ENCODE results near the gene CAPRIN1. TPM values are rescaled to one million over a fixed set of nuclear protein-coding genes. Genes with fewer than 3 reads are reported as not detected.

CAPRIN1 gene
- polyA plus RNA-seq, 1 donor (not counting 4 experiments of a cell fraction or from before 2014, with no cell fraction given), result 207 TPM

DNA sequence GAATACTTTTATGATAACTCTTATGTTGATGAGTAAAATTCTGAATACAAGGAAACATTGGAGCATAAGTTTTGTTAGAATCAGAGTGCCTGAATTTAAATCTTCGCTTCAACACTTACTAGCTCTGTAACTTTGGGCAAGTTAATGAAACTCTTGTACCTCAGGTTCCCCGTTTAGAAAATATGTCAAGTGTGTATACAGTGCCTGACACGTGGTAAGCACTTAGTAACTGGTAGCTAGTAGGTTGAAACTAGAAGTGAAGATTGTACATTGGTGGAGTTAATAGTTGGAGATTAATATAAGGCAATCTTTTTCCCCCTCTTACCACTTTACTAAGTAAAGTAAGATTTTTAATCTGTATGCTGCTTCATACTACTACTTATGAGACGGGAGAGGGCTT is 29.1 kb downstream of the CAPRIN1 start:
- DNase-seq (ENCODE audit: low read depth, low spot score) (no peak), FAIRE-seq (no peak)
- Histone ChIP-seq H3K27me3 (ENCODE audit: control insufficient read depth, extremely low read depth, insufficient read depth, low read length) (no peaks in the 10 kb centered on the region), H3K4me2 (ENCODE audit: control insufficient read depth, extremely low read depth, insufficient read depth, low read depth, low read length) (no peak overlapping the region), H3K4me1 (ENCODE audit: control insufficient read depth, extremely low read depth, insufficient read depth, low read length) (peaks cover 2% of the 10 kb centered on the region), H3K27ac (ENCODE audit: control insufficient read depth, insufficient read depth, low read length) (no peak overlapping the region), H3K9me3 (ENCODE audit: control insufficient read depth, low read depth, low read length) (no peaks in the 10 kb centered on the region), H3K9me1 (ENCODE audit: control insufficient read depth, extremely low read depth, insufficient read depth, low read length) (no peaks in the 10 kb centered on the region), H3K36me3 (ENCODE audit: control insufficient read depth in 2 of 2, extremely low read depth in 1 of 2, insufficient read depth in 2 of 2, low read length in 2 of 2) (peaks cover 15 to 34% of the 10 kb centered on the region in 2 experiments), H3K4me3 (ENCODE audit: control insufficient read depth in 2 of 3, extremely low read depth in 1 of 3, insufficient read depth in 2 of 3, low read depth in 1 of 3, low read length in 3 of 3) (no peak overlapping the region), H2AFZ (ENCODE audit: control insufficient read depth, low read length) (no peak overlapping the region), H4K20me1 (ENCODE audit: control insufficient read depth, extremely low read depth, insufficient read depth, low read length) (no peaks in the 10 kb centered on the region), H3K9ac (ENCODE audit: control insufficient read depth, extremely low read depth, insufficient read depth, low read length) (no peak overlapping the region), H3K79me2 (ENCODE audit: control insufficient read depth, insufficient read depth, low read length) (peaks cover 43% of the 10 kb centered on the region)
- TF ChIP-seq EZH2 (IDR thresholded peaks at IDR 0.05; ENCODE audit: low read length), result no peak
- TF ChIP-seq, protein P1, sequence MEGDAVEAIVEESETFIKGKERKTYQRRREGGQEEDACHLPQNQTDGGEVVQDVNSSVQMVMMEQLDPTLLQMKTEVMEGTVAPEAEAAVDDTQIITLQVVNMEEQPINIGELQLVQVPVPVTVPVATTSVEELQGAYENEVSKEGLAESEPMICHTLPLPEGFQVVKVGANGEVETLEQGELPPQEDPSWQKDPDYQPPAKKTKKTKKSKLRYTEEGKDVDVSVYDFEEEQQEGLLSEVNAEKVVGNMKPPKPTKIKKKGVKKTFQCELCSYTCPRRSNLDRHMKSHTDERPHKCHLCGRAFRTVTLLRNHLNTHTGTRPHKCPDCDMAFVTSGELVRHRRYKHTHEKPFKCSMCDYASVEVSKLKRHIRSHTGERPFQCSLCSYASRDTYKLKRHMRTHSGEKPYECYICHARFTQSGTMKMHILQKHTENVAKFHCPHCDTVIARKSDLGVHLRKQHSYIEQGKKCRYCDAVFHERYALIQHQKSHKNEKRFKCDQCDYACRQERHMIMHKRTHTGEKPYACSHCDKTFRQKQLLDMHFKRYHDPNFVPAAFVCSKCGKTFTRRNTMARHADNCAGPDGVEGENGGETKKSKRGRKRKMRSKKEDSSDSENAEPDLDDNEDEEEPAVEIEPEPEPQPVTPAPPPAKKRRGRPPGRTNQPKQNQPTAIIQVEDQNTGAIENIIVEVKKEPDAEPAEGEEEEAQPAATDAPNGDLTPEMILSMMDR (optimal IDR thresholded peaks at IDR 0.05 in 1 of 3, IDR thresholded peaks at IDR 0.05 in 1 of 3, conservative IDR thresholded peaks at IDR 0.05 in 1 of 3; ENCODE audit: extremely low read depth in 1 of 3, insufficient read depth in 2 of 3, low read length in 3 of 3), result no peak
- dilution Hi-C loops (cut with MboI; ENCODE audit: extremely low pct_ligation_motif_present, low sequenced_read_pairs), result no loop called here

DNA sequence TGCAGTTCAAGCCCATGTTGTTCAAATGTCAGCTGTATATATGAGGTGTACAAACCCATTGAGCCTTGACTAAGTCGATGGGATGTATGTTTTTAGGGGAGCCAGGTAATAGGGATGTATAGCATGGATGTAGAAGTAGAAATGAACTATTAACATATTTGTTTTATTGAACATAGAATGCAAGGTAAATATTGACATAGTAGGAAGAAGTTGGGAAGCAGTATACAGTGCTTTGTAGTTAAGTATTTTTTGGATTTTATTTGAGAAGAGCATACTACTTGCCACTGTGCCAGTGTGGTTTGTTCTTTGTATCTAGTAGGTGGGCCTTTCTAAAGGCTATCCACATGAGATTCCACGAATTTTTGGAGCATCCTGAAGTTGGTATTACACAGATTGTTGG is 33.1 kb downstream of the CAPRIN1 start:
- Histone ChIP-seq H3K4me2 (ENCODE audit: control insufficient read depth, extremely low read depth, insufficient read depth, low read depth, low read length) (no peak overlapping the region), H3K9me1 (ENCODE audit: control insufficient read depth, extremely low read depth, insufficient read depth, low read length) (no peaks in the 10 kb centered on the region), H3K4me3 (ENCODE audit: control insufficient read depth in 2 of 3, extremely low read depth in 1 of 3, insufficient read depth in 2 of 3, low read depth in 1 of 3, low read length in 3 of 3) (no peak overlapping the region), H3K36me3 (ENCODE audit: control insufficient read depth in 2 of 2, extremely low read depth in 1 of 2, insufficient read depth in 2 of 2, low read length in 2 of 2) (peaks cover 23 to 35% of the 10 kb centered on the region in 2 experiments), H3K9ac (ENCODE audit: control insufficient read depth, extremely low read depth, insufficient read depth, low read length) (no peak overlapping the region), H3K27me3 (ENCODE audit: control insufficient read depth, extremely low read depth, insufficient read depth, low read length) (no peaks in the 10 kb centered on the region), H3K27ac (ENCODE audit: control insufficient read depth, insufficient read depth, low read length) (no peak overlapping the region), H4K20me1 (ENCODE audit: control insufficient read depth, extremely low read depth, insufficient read depth, low read length) (no peaks in the 10 kb centered on the region), H3K9me3 (ENCODE audit: control insufficient read depth, low read depth, low read length) (no peaks in the 10 kb centered on the region), H3K4me1 (ENCODE audit: control insufficient read depth, extremely low read depth, insufficient read depth, low read length) (no peaks in the 10 kb centered on the region), H3K79me2 (ENCODE audit: control insufficient read depth, insufficient read depth, low read length) (peaks cover 25% of the 10 kb centered on the region), H2AFZ (ENCODE audit: control insufficient read depth, low read length) (no peak overlapping the region)
- TF ChIP-seq, protein P1 (optimal IDR thresholded peaks at IDR 0.05 in 1 of 3, IDR thresholded peaks at IDR 0.05 in 1 of 3, conservative IDR thresholded peaks at IDR 0.05 in 1 of 3; ENCODE audit: extremely low read depth in 1 of 3, insufficient read depth in 2 of 3, low read length in 3 of 3), result no peak
- no peak for TF ChIP-seq EZH2 (IDR thresholded peaks at IDR 0.05; ENCODE audit: low read length)
- FAIRE-seq (no peak), DNase-seq (ENCODE audit: low read depth, low spot score) (no peak)
- dilution Hi-C loops (cut with MboI; ENCODE audit: extremely low pct_ligation_motif_present, low sequenced_read_pairs), result no loop called here
